Coronary artery (tissue), 2 donors: ENCODE measurements around the gene SCAF1.
A peak's percentile ranks its signal among the peaks of the same experiment; 100 is the strongest.
"Not testable (repeated sequence)": the region's sequence is repeated elsewhere in the genome, so short reads cannot be mapped to it uniquely, and the experiment has no call there.

Experiments
- DNase-seq: peaks from one replicate; pipeline ENCODE4 v3.0.0-alpha.2; 2017; ENCODE audit warnings: low spot score
- H3K27ac ChIP-seq, 2 donors: fragments of 200-600 bp; sonication (generic); one replicate each; pipeline ENCODE4 v1.5.1; 2016 to 2019
- H3K4me3 ChIP-seq: fragments of 200-600 bp; sonication (generic); 2 replicates; pipeline ENCODE4 v1.5.1; 2016; ENCODE audit warnings: mild to moderate bottlenecking, moderate library complexity
- TF ChIP-seq, protein P1 (sequence below): fragments of 200-600 bp; sonication (generic); IDR thresholded peaks from one replicate; pipeline ENCODE4 v1.5.1; 2019; ENCODE audit warnings: antibody characterized with exemption

The SCAF1 gene

GRCh38 chr19:49631610-49632192 is 10.3 kb upstream of the SCAF1 start:
- peak overlapping the region in 1 of 2 donors; percentile 24 for H3K27ac ChIP-seq
- TF ChIP-seq, protein P1, sequence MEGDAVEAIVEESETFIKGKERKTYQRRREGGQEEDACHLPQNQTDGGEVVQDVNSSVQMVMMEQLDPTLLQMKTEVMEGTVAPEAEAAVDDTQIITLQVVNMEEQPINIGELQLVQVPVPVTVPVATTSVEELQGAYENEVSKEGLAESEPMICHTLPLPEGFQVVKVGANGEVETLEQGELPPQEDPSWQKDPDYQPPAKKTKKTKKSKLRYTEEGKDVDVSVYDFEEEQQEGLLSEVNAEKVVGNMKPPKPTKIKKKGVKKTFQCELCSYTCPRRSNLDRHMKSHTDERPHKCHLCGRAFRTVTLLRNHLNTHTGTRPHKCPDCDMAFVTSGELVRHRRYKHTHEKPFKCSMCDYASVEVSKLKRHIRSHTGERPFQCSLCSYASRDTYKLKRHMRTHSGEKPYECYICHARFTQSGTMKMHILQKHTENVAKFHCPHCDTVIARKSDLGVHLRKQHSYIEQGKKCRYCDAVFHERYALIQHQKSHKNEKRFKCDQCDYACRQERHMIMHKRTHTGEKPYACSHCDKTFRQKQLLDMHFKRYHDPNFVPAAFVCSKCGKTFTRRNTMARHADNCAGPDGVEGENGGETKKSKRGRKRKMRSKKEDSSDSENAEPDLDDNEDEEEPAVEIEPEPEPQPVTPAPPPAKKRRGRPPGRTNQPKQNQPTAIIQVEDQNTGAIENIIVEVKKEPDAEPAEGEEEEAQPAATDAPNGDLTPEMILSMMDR, result no peak
- no peak overlapping the region for H3K4me3 ChIP-seq
- DNase-seq, result no peak

DNA sequence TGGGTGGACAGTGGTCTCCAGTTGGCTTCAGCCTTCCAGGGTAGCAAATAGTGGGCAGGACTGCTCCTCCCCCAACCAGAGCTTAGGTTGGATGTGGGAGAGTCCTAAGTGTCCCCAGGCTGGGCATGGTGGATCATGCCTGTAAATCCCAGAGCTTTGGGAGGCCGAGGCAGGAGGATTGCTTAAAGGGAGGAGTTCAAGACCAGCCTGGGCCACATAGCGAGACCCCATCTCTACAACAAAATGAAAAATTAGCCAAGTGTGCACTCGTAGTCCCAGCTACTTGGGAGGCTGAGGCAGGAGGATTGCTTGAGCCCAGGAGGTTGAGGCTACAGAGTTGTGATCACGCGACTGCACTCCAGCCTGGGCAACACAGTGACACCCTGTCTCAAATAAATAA is 9.4 kb upstream of the SCAF1 start:
- H3K27ac ChIP-seq, result no peak overlapping the region
- H3K4me3 ChIP-seq, result no peak overlapping the region
- TF ChIP-seq, protein P1, result no peak
- no peak for DNase-seq

- peak overlapping the region in 1 of 2 donors; percentile 58 for H3K27ac ChIP-seq
- not testable (repeated sequence) for H3K4me3 ChIP-seq, DNase-seq
Observed at GRCh38 chr19:49633273-49633672, 8.7 kb upstream of the SCAF1 start.

- no peak overlapping the region for H3K4me3 ChIP-seq
- peak overlapping the region in 1 of 2 donors; percentile 35 for H3K27ac ChIP-seq
- TF ChIP-seq, protein P1, result no peak
- no peak for DNase-seq
Observed at GRCh38 chr19:49635530-49636232, 6.3 kb upstream of the SCAF1 start.

DNA sequence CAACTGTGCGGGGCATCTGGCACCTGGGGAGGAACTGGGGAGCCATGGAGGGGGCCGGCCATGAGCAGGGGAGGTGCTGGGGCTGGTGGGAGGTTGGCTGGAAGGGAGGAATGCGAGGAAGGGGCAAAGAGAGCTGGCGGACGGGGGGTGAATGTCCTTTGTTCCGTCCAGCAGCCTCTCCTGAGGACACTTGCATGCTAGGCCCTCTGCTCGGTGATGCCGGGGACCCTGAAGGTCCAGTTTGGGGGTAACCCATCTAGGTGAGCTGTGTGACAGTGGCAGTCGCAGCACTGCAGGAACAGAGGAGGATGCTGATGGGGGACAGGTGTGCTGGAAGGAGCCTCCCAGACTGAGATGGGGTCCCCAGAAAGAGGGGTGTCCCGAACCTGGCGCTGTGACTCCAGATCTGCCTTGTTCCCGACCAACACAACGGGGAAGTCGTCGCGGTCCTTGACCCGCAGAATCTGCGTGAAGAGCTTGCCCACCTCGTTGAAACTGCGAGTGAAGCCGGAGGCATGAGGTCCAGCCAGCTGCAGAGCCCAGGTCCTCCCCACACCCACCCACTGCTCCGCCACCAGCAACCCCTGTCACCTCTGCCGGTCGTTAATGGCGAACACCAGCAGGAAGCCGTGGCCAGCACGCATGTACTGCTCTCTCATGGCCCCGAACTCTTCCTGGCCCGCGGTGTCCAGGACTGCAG is 5.6 kb upstream of the SCAF1 start:
- H3K27ac ChIP-seq, result peak overlapping the region; percentile 32 to 35
- TF ChIP-seq, protein P1, result no peak
- DNase-seq, result no peak
- no peak overlapping the region for H3K4me3 ChIP-seq

DNA sequence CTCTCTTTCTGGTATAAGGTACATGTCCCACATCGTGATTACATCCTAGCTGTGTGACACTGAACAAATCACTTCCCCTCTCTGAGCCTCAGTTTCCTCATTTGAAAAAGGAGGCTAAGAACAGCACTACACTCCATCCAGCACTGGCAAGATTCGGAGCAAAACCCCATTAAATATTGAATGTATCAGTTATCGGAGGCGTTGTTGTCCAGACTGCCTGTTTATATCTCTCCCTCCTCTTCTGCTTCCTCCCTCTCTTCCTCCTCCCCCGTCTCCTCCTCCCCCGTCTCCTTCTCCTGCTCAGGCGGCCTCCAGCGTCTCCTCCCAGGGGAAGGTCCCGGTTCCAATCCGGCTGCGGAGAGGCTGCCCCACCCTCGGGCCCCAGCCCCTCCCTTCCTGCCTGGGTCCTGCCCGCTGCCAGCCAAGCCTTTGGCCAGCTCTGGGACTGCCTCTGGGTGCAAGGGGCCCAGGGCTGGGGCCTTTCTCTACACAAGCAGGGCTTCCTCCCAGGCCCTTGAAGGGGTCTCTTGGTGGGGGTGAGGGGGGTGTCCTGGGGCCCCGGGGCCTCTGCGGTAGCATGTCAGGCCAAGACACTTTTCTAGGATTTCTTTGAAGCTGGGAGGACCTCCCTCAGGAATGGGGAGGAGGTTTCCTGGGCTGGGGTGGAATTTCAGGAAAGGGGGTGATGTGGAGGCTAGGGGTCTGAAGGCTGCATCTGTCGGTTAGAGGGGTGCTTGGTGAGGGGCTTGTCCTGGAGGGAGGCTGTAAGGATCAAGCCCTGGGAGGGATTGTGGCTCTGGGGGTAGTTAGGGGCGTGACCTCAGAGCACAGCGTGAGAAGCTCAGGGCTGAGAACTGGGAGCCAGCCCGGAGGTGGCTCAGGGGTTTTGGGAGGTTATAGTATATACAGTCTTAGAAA is 3.9 kb upstream of the SCAF1 start:
- Histone ChIP-seq H3K27ac (peak overlapping the region; percentile 98 to 99), H3K4me3 (peak overlapping the region; percentile 82)
- DNase-seq, result peak; percentile 95
- TF ChIP-seq, protein P1, result no peak
